Osteoblast (primary cell): ENCODE data around the gene TMEM33. TPM values are rescaled to one million over a fixed set of nuclear protein-coding genes. Genes with fewer than 3 reads are reported as not detected.

Experiments used
- DNase-seq: peaks from one replicate; pipeline ENCODE4 v3.0.0; 2011; ENCODE audit warnings: low spot score, mixed read lengths; ENCODE audit not compliant: insufficient read length; ENCODE audit errors: missing footprints
- H2AFZ ChIP-seq: 2 replicates; pipeline ENCODE4 v1.6.0; 2011; ENCODE audit warnings: mild to moderate bottlenecking, low read length
- H3K27ac ChIP-seq: 2 replicates; pipeline ENCODE4 v1.5.1; 2011; ENCODE audit warnings: mild to moderate bottlenecking, low read depth, low read length, moderate library complexity
- H3K27me3 ChIP-seq: 2 replicates; pipeline ENCODE4 v1.6.0; 2012; ENCODE audit warnings: mild to moderate bottlenecking, control low read depth, inconsistent platforms, low read length, moderate library complexity; ENCODE audit not compliant: insufficient read depth
- H3K36me3 ChIP-seq: 2 replicates; pipeline ENCODE4 v1.5.1; 2011; ENCODE audit warnings: mild to moderate bottlenecking, low read length, control low read depth, moderate library complexity; ENCODE audit not compliant: insufficient read depth
- H3K4me1 ChIP-seq: 2 replicates; pipeline ENCODE4 v1.5.1; 2011; ENCODE audit warnings: mild to moderate bottlenecking, low read length, control low read depth, moderate library complexity; ENCODE audit not compliant: insufficient read depth
- H3K4me2 ChIP-seq: 2 replicates; pipeline ENCODE4 v1.6.0; 2011; ENCODE audit warnings: mild to moderate bottlenecking, low read length; ENCODE audit not compliant: insufficient read depth
- H3K4me3 ChIP-seq: fragments of 200-600 bp; sonication (generic); 3 replicates; pipeline ENCODE4 v1.5.1; 2012; ENCODE audit warnings: mild to moderate bottlenecking, low read length, inconsistent platforms; ENCODE audit not compliant: insufficient read depth
- H3K79me2 ChIP-seq: 2 replicates; pipeline ENCODE4 v1.6.0; 2012; ENCODE audit warnings: mild to moderate bottlenecking, low read length, control low read depth, inconsistent platforms; ENCODE audit not compliant: insufficient read depth
- H3K9me3 ChIP-seq: 2 replicates; pipeline ENCODE4 v1.5.1; 2011; ENCODE audit warnings: low read depth, low read length, control low read depth
- H4K20me1 ChIP-seq: 2 replicates; pipeline ENCODE4 v1.6.0; 2012; ENCODE audit warnings: mild to moderate bottlenecking, low read length, control low read depth; ENCODE audit not compliant: insufficient read depth
- CTCF ChIP-seq: IDR thresholded peaks from 2 replicates; pipeline ENCODE4 v1.5.1; 2011; ENCODE audit warnings: mild to moderate bottlenecking, low read depth, low read length, moderate library complexity; ENCODE audit errors: extremely low read depth
- total RNA-seq: library from RNA; depleted of rRNA; stranded (reverse); fragments of >200 nt; gene quantifications from 2 replicates; pipeline ENCODE4 v1.2.3, GENCODE V29; 2012

The TMEM33 gene
- total RNA-seq, 1 donor: 49.2 TPM

GRCh38 chr4:41927796-41928499 is 7.3 kb upstream of the TMEM33 start:
- TF ChIP-seq CTCF: no peak
- no peak overlapping the region for H3K27ac ChIP-seq
- H3K79me2 ChIP-seq: no peaks in the 10 kb centered on the region
- no peak overlapping the region for H3K4me2 ChIP-seq
- no peaks in the 10 kb centered on the region for H4K20me1 ChIP-seq
- H2AFZ ChIP-seq: no peak overlapping the region
- no peaks in the 10 kb centered on the region for H3K36me3 ChIP-seq
- no peaks in the 10 kb centered on the region for H3K9me3 ChIP-seq
- H3K4me3 ChIP-seq: no peak overlapping the region
- peaks cover 6% of the 10 kb centered on the region for H3K27me3 ChIP-seq
- DNase-seq: no peak
- H3K4me1 ChIP-seq: no peaks in the 10 kb centered on the region

GRCh38 chr4:41930139-41930831 is 4.9 kb upstream of the TMEM33 start:
- Histone ChIP-seq H3K79me2 (peaks cover 3% of the 10 kb centered on the region), H3K9me3 (no peaks in the 10 kb centered on the region), H2AFZ (peak overlapping the region; percentile 61), H3K27me3 (peaks cover 6% of the 10 kb centered on the region), H3K4me3 (no peak overlapping the region), H3K4me2 (peak overlapping the region; percentile 60), H3K36me3 (no peaks in the 10 kb centered on the region), H4K20me1 (no peaks in the 10 kb centered on the region), H3K27ac (no peak overlapping the region), H3K4me1 (no peaks in the 10 kb centered on the region)
- no peak for TF ChIP-seq CTCF
- no peak for DNase-seq

GRCh38 chr4:41932988-41933387 is 2.2 kb upstream of the TMEM33 start:
- H3K4me3 ChIP-seq: no peak overlapping the region
- DNase-seq: no peak
- no peak overlapping the region for H3K4me2 ChIP-seq
- H4K20me1 ChIP-seq: peaks cover 12% of the 10 kb centered on the region
- H2AFZ ChIP-seq: no peak overlapping the region
- H3K79me2 ChIP-seq: peaks cover 28% of the 10 kb centered on the region
- TF ChIP-seq CTCF: no peak
- peaks cover 11% of the 10 kb centered on the region for H3K4me1 ChIP-seq
- H3K36me3 ChIP-seq: no peaks in the 10 kb centered on the region
- H3K27ac ChIP-seq: no peak overlapping the region
- H3K27me3 ChIP-seq: peaks cover 6% of the 10 kb centered on the region
- H3K9me3 ChIP-seq: no peaks in the 10 kb centered on the region

- no peak overlapping the region for H3K4me3 ChIP-seq
- DNase-seq: no peak
These were observed 1.2 kb upstream of the TMEM33 start for GRCh38 chr4:41933997-41934503.

More at GRCh38 chr4:41933997-41934503, 1.2 kb upstream of the TMEM33 start:
- no peak for TF ChIP-seq CTCF
- H4K20me1 ChIP-seq: peaks cover 12% of the 10 kb centered on the region
- no peaks in the 10 kb centered on the region for H3K9me3 ChIP-seq
- H3K4me2 ChIP-seq: peak overlapping the region; percentile 97
- H3K27me3 ChIP-seq: peaks cover 6% of the 10 kb centered on the region
- H3K79me2 ChIP-seq: peaks cover 35% of the 10 kb centered on the region
- H3K36me3 ChIP-seq: peaks cover 4% of the 10 kb centered on the region
- peaks cover 11% of the 10 kb centered on the region for H3K4me1 ChIP-seq
- peak overlapping the region; percentile 98 for H2AFZ ChIP-seq
- H3K27ac ChIP-seq: no peak overlapping the region
